Gastrocnemius medialis (tissue), 4 donors: Measurements from ENCODE around the gene SP3. TPM values are rescaled to one million over a fixed set of nuclear protein-coding genes. Genes with fewer than 3 reads are reported as not detected.

ENCODE experiments used
- ATAC-seq, 2 donors: fragments of 150-250 bp; one replicate each; pipeline ENCODE4 v1.9.1; 2016
- DNase-seq, 2 donors: peaks; one replicate each; pipeline ENCODE4 v3.0.0-alpha.2; 2019
- H3K27ac ChIP-seq, 4 donors: fragments of 200-600 bp; sonication (generic); 1 replicate in 1 of 4; 2 replicates in 3 of 4; pipeline ENCODE4 v1.5.1; 2016 to 2018; ENCODE audit warnings: mild to moderate bottlenecking in 2 of 4, moderate library complexity in 1 of 4
- H3K27me3 ChIP-seq, 3 donors: fragments of 200-600 bp; sonication (generic) in 2 of 3; 1 replicate in 1 of 3; 2 replicates in 2 of 3; pipeline versions ENCODE4 v1.5.1 to v1.6.0; 2016 to 2019; ENCODE audit warnings: mild to moderate bottlenecking in 1 of 3, moderate library complexity in 1 of 3
- H3K36me3 ChIP-seq, 2 donors: fragments of 200-600 bp; sonication (generic) in 1 of 2; one replicate each; pipeline ENCODE4 v1.5.1; 2017 to 2018
- H3K4me1 ChIP-seq, 2 donors: fragments of 200-600 bp; sonication (generic) in 1 of 2; one replicate each; pipeline ENCODE4 v1.5.1; 2016 to 2017; ENCODE audit warnings: mild to moderate bottlenecking in 2 of 2
- H3K4me3 ChIP-seq, 4 donors: fragments of 200-600 bp; sonication (generic) in 3 of 4; 1 replicate in 1 of 4; 2 replicates in 3 of 4; pipeline ENCODE4 v1.5.1; 2016 to 2019; ENCODE audit warnings: mild to moderate bottlenecking in 2 of 4
- H3K9me3 ChIP-seq, 3 donors: fragments of 200-600 bp; sonication (generic) in 2 of 3; 1 replicate in 1 of 3; 2 replicates in 2 of 3; pipeline ENCODE4 v1.5.1; 2016 to 2019
- CTCF ChIP-seq, 5 experiments: fragments of 450-650 bp in 3 of 5; fragments of 200-600 bp in 2 of 5; sonication (generic) in 2 of 5; IDR thresholded peaks in 4 of 5; conservative IDR thresholded peaks in 1 of 5; 1 replicate in 4 of 5; 2 replicates in 1 of 5; pipeline ENCODE4 v1.5.1; 2016 to 2019; ENCODE audit warnings: antibody characterized with exemption in 5 of 5, mild to moderate bottlenecking in 3 of 5, moderate library complexity in 3 of 5
- POLR2A ChIP-seq, 2 donors: fragments of 450-650 bp; IDR thresholded peaks; one replicate each; pipeline ENCODE4 v1.6.1; 2017; ENCODE audit warnings: antibody characterized with exemption in 2 of 2, mild to moderate bottlenecking in 2 of 2, moderate library complexity in 2 of 2
- in situ Hi-C, 4 donors: fragments of 200-750 bp; cut with MboI; loops; one replicate each; pipeline versions ENCODE4 v1.15.0 to v1.8.0; 2017; ENCODE audit warnings: low sequenced_read_pairs in 4 of 4
- intact Hi-C: fragments of 100-400 bp; cut with DNase I; formaldehyde crosslinking; loops from one replicate; pipeline ENCODE4 v1.15.1; 2023; ENCODE audit warnings: low total_unique reads
- total RNA-seq, 4 donors: library from RNA; depleted of rRNA; stranded (reverse); fragments of >200 nt; gene quantifications; one replicate each; pipeline versions ENCODE4 v1.1.0 to v1.2.3, GENCODE V29; 2016

The SP3 gene
- total RNA-seq, 4 donors from 2014 or later = 47.9 to 68.9 (median 58.7) TPM

- Histone ChIP-seq H3K27me3 (no peaks in the 10 kb centered on the region), H3K36me3 (no peaks in the 10 kb centered on the region), H3K4me1 (peaks cover 3 to 22% of the 10 kb centered on the region in 2 donors), H3K4me3 (no peak overlapping the region), H3K9me3 (no peaks in the 10 kb centered on the region), H3K27ac (peak overlapping the region in 3 of 4 donors; percentile 55 to 60 (median 59))
- no peak for DNase-seq
- TF ChIP-seq POLR2A (IDR thresholded peaks at IDR 0.05) (no peak), CTCF (IDR thresholded peaks at IDR 0.05 in 4 of 5, conservative IDR thresholded peaks at IDR 0.05 in 1 of 5) (no peak)
- no peak for ATAC-seq
- in situ Hi-C loops = no loop called here
- intact Hi-C loops = loop anchor here (5.0 kb wide), 1 partner anchor 36 kb away; no protein-coding TSS in a partner anchor
Measured at GRCh38 chr2:173996766-173997165, 31.6 kb upstream of the SP3 start.

GRCh38 chr2:173993459-173993858 is 28.3 kb upstream of the SP3 start:
- Histone ChIP-seq H3K9me3 (no peaks in the 10 kb centered on the region), H3K4me1 (peaks cover 31 to 45% of the 10 kb centered on the region in 2 donors), H3K27ac (no peak overlapping the region), H3K36me3 (no peaks in the 10 kb centered on the region), H3K4me3 (no peak overlapping the region), H3K27me3 (no peaks in the 10 kb centered on the region)
- intact Hi-C loops (no loop called here), in situ Hi-C loops (no loop called here)
- no peak for DNase-seq
- no peak for TF ChIP-seq POLR2A (IDR thresholded peaks at IDR 0.05)
- no peak for TF ChIP-seq CTCF (IDR thresholded peaks at IDR 0.05 in 4 of 5, conservative IDR thresholded peaks at IDR 0.05 in 1 of 5)
- ATAC-seq = no peak

GRCh38 chr2:173991856-173992588 is 26.8 kb upstream of the SP3 start:
- DNase-seq = peak in 1 of 2 donors; percentile 85
- no peak for TF ChIP-seq POLR2A (IDR thresholded peaks at IDR 0.05)
- no peak for TF ChIP-seq CTCF (IDR thresholded peaks at IDR 0.05 in 4 of 5, conservative IDR thresholded peaks at IDR 0.05 in 1 of 5)
- peaks cover 39 to 43% of the 10 kb centered on the region in 2 donors for H3K4me1 ChIP-seq
- H3K4me3 ChIP-seq = no peak overlapping the region
- intact Hi-C loops = no loop called here
- in situ Hi-C loops = no loop called here
- peak overlapping the region; percentile 19 to 72 (median 54) for H3K27ac ChIP-seq
- no peaks in the 10 kb centered on the region for H3K27me3 ChIP-seq
- no peaks in the 10 kb centered on the region for H3K9me3 ChIP-seq
- no peaks in the 10 kb centered on the region for H3K36me3 ChIP-seq
- peak in 1 of 2 donors; percentile 46 for ATAC-seq

- in situ Hi-C loops = no loop called here
- DNase-seq = peak; percentile 36 to 66
Measured at GRCh38 chr2:173990970-173991819, 26.0 kb upstream of the SP3 start.

More at GRCh38 chr2:173990970-173991819, 26.0 kb upstream of the SP3 start:
- intact Hi-C loops = no loop called here
- Histone ChIP-seq H3K27me3 (no peaks in the 10 kb centered on the region), H3K36me3 (no peaks in the 10 kb centered on the region), H3K4me1 (peaks cover 40 to 47% of the 10 kb centered on the region in 2 donors), H3K4me3 (peak overlapping the region in 2 of 4 donors; percentile 11 to 14), H3K9me3 (no peaks in the 10 kb centered on the region), H3K27ac (peak overlapping the region; percentile 19 to 72 (median 54))
- TF ChIP-seq CTCF (IDR thresholded peaks at IDR 0.05 in 4 of 5, conservative IDR thresholded peaks at IDR 0.05 in 1 of 5) = no peak
- no peak for TF ChIP-seq POLR2A (IDR thresholded peaks at IDR 0.05)
- peak; percentile 61 to 70 for ATAC-seq
